ENCODE data around the gene ZNF467. TPM values are rescaled to one million over a fixed set of nuclear protein-coding genes. Genes with fewer than 3 reads are reported as not detected.

ZNF467 gene
- total and polyA plus RNA-seq, 2 of the 8 experiments (the other 6 are each of a cell fraction or from before 2014, with no cell fraction given), result 0.50 to 0.51 TPM

- peak overlapping the region; percentile 76 to 84 for H3K4me2 ChIP-seq (ENCODE audit: insufficient read depth in 1 of 2, low read depth in 2 of 2, low read length in 2 of 2)
- FAIRE-seq (no peak), DNase-seq (ENCODE audit: low read depth in 1 of 2, low spot score in 2 of 2) (no peak)
- H3K36me3 ChIP-seq (ENCODE audit: control insufficient read depth in 2 of 4, insufficient read depth in 4 of 4, low read length in 3 of 4), result no peaks in the 10 kb centered on the region
- no peak overlapping the region for H4K91ac ChIP-seq (replicated peaks; ENCODE audit: insufficient read length, low read length)
- ChIA-PET CTCF (ENCODE audit: partially characterized antibody) (interaction anchor here (0.6 to 12.9 kb wide), 11 partner anchors 11 to 860 kb away, joined by 3 to 115 read pairs (median 4); no protein-coding TSS in a partner anchor), POLR2A (ENCODE audit: partially characterized antibody) (interaction anchor here (0.7 to 1.8 kb wide), 2 partner anchors 9 to 17 kb away, joined by 3 to 6 read pairs; no protein-coding TSS in a partner anchor)
- H2BK12ac ChIP-seq (ENCODE audit: low read depth, low read length), result 0 out of 2 replicates have a peak overlapping the region, but pooled peaks have one; percentile 2
- H4K20me1 ChIP-seq (replicated peaks in 1 of 2; ENCODE audit: control insufficient read depth in 1 of 2, insufficient read depth in 2 of 2, low read length in 2 of 2), result peaks cover 6 to 12% of the 10 kb centered on the region in 2 experiments
- no peak overlapping the region for H2BK5ac ChIP-seq (ENCODE audit: low read depth, low read length)
- H3K27me3 ChIP-seq (replicated peaks in 1 of 4; ENCODE audit: control insufficient read depth in 3 of 4, extremely low read depth in 1 of 4, insufficient read depth in 3 of 4, low read length in 3 of 4), result peaks cover 50 to 77% (median 74%) of the 10 kb centered on the region in 4 experiments
- peak overlapping the region; percentile 32; the same call in 1 of the 2 replicates for H3K18ac ChIP-seq (ENCODE audit: extremely low read depth, low read length)
- no peak overlapping the region for H3K4ac ChIP-seq (replicated peaks; ENCODE audit: insufficient read length, low read depth, low read length)
- H4K5ac ChIP-seq (ENCODE audit: insufficient read length, low read depth, low read length), result no peak overlapping the region
- no peak overlapping the region for H4K8ac ChIP-seq (ENCODE audit: extremely low read depth, insufficient read depth, low read length)
- no peak overlapping the region for H3K14ac ChIP-seq (ENCODE audit: insufficient read length)
- H2AK5ac ChIP-seq (ENCODE audit: low read depth, low read length), result no peak overlapping the region
- H2BK120ac ChIP-seq (replicated peaks; ENCODE audit: low read depth, low read length), result no peak overlapping the region
- H3K79me2 ChIP-seq (ENCODE audit: control insufficient read depth in 1 of 2, insufficient read depth in 2 of 2, low read length in 2 of 2), result no peaks in the 10 kb centered on the region
- H3K4me1 ChIP-seq (replicated peaks in 1 of 4; ENCODE audit: control insufficient read depth in 3 of 4, insufficient read depth in 4 of 4, low read length in 3 of 4), result peaks cover 0 to 13% (median 9%) of the 10 kb centered on the region in 4 experiments; a peak in 6 of 7 replicates
- H3K23ac ChIP-seq (ENCODE audit: insufficient read length), result no peak overlapping the region
- H3K56ac ChIP-seq (replicated peaks; ENCODE audit: insufficient read length, low read depth, low read length), result no peak overlapping the region
- no peaks in the 10 kb centered on the region for H3K79me1 ChIP-seq (ENCODE audit: low read depth, low read length)
- H2BK15ac ChIP-seq (ENCODE audit: low read length), result no peak overlapping the region
- TF ChIP-seq ZNF274 (IDR thresholded peaks at IDR 0.05; ENCODE audit: borderline replicate concordance, extremely low read depth, low read length), result no peak
- no peak for TF ChIP-seq HDAC2 (IDR thresholded peaks at IDR 0.05; ENCODE audit: borderline replicate concordance in 1 of 2, low read depth in 2 of 2, low read length in 2 of 2)
- no peak for TF ChIP-seq PHF8 (conservative IDR thresholded peaks at IDR 0.05; ENCODE audit: low read depth, low read length)
- H2AFZ ChIP-seq (ENCODE audit: low read length), result no peak overlapping the region; the same call in 1 of the 2 replicates
- H3K4me3 ChIP-seq (ENCODE audit: extremely low read depth in 1 of 4, insufficient read depth in 2 of 4, low read depth in 3 of 4, low read length in 4 of 4), result peak overlapping the region; percentile 43 to 86 (median 46); a peak in 7 of 8 replicates
- no peaks in the 10 kb centered on the region for H3K9me3 ChIP-seq (ENCODE audit: insufficient read depth in 2 of 2, low read depth in 1 of 2, low read length in 1 of 2)
- H2BK20ac ChIP-seq (ENCODE audit: low read length), result no peak overlapping the region
- no peak overlapping the region for H3K9ac ChIP-seq (replicated peaks in 1 of 4; ENCODE audit: extremely low read depth in 1 of 4, low read depth in 3 of 4, low read length in 3 of 4)
- H3K23me2 ChIP-seq (ENCODE audit: low read depth, low read length), result peaks cover 15% of the 10 kb centered on the region; the same call in 1 of the 2 replicates
- 23% methylated on average over 11 of the region's 16 CpGs; no CpG with 5 or more reads in 1 of the 2 experiments for WGBS, 2 experiments (ENCODE audit: extremely low coverage in 1 of 2, insufficient coverage in 1 of 2, insufficient read length in 1 of 2, insufficient replicate concordance in 2 of 2, low coverage in 1 of 2, low lambda C conversion rate in 2 of 2, missing lambda C conversion rate in 1 of 2)
- no peak overlapping the region for H3K27ac ChIP-seq (ENCODE audit: low read depth, low read length)
These were observed 2.4 kb downstream of the ZNF467 start for GRCh38 chr7:149770728-149771636.

All from H1 (cell line).